B cell (primary cell): Measurements from ENCODE around the gene TSPAN2. TPM values are rescaled to one million over a fixed set of nuclear protein-coding genes. Genes with fewer than 3 reads are reported as not detected.

ENCODE experiments used
- ATAC-seq: fragments of 200-7000 bp; cut with Tn5 transposase; one replicate; pipeline ENCODE4 v1.10.0; 2021; ENCODE audit warnings: low read depth, mild to moderate bottlenecking, moderate number of reproducible peaks, moderate library complexity
- CTCF ChIA-PET: fragments of 350-600 bp; sonication (Branson Sonifier 250); formaldehyde crosslinking; loops from one replicate; lab custom pipeline; 2021; ENCODE audit warnings: antibody characterized with exemption, inconsistent platforms; lab: Charles Lee
- POLR2A ChIA-PET: fragments of 350-600 bp; sonication (Branson Sonifier 250); formaldehyde crosslinking; loops from one replicate; lab custom pipeline; 2021; ENCODE audit warnings: antibody characterized with exemption; lab: Charles Lee
- DNase-seq: peaks from one replicate; pipeline ENCODE4 v3.0.0; 2013
- H2AFZ ChIP-seq: 2 replicates; pipeline ENCODE4 v1.6.1; 2012; ENCODE audit warnings: mild to moderate bottlenecking, low read depth, low read length; ENCODE audit not compliant: insufficient read depth, poor library complexity, severe bottlenecking
- H3K27ac ChIP-seq, 2 donors: 1 replicate in 1 of 2; 2 replicates in 1 of 2; pipeline ENCODE4 v1.5.1; 2012 to 2013; ENCODE audit warnings: low read length in 2 of 2, mild to moderate bottlenecking in 2 of 2, moderate library complexity in 1 of 2
- H3K27me3 ChIP-seq, 4 experiments: fragments of 200-600 bp in 1 of 4; sonication (generic) in 1 of 4; replicated peaks in 1 of 4; 1 replicate in 2 of 4; 2 replicates in 2 of 4; pipeline versions ENCODE4 v1.6.1 to v1.7.0; 2013 to 2016; ENCODE audit warnings: low read length in 3 of 4, mild to moderate bottlenecking in 2 of 4, mixed read lengths in 1 of 4, moderate library complexity in 1 of 4; ENCODE audit not compliant: insufficient read depth in 4 of 4, control insufficient read depth in 3 of 4; ENCODE audit errors: control extremely low read depth in 1 of 4
- H3K36me3 ChIP-seq, 2 experiments: replicated peaks in 1 of 2; 1 replicate in 1 of 2; 2 replicates in 1 of 2; pipeline versions ENCODE4 v1.6.1 to v1.7.1; 2013; ENCODE audit warnings: low read length in 1 of 2; ENCODE audit not compliant: insufficient read depth in 2 of 2, control insufficient read depth in 1 of 2; ENCODE audit errors: control extremely low read depth in 1 of 2, extremely low read depth in 1 of 2
- H3K4me1 ChIP-seq, 2 donors: fragments of 200-600 bp in 1 of 2; sonication (generic) in 1 of 2; 1 replicate in 1 of 2; 2 replicates in 1 of 2; pipeline versions ENCODE4 v1.5.1 to v1.6.1; 2013 to 2017; ENCODE audit warnings: low read length in 2 of 2; ENCODE audit not compliant: control insufficient read depth in 2 of 2, insufficient read depth in 2 of 2
- H3K4me2 ChIP-seq: replicated peaks from 2 replicates; pipeline ENCODE3; 2012; ENCODE audit warnings: mild to moderate bottlenecking, low read depth, low read length; ENCODE audit not compliant: poor library complexity, severe bottlenecking
- H3K4me3 ChIP-seq, 5 experiments: fragments of 200-600 bp in 1 of 5; sonication (generic) in 1 of 5; 1 replicate in 3 of 5; 2 replicates in 2 of 5; pipeline versions ENCODE4 v1.5.1 to v1.7.0; 2011 to 2016; ENCODE audit warnings: low read length in 4 of 5, mild to moderate bottlenecking in 4 of 5, low read depth in 2 of 5, control low read depth in 1 of 5, moderate library complexity in 1 of 5; ENCODE audit not compliant: insufficient read depth in 1 of 5; ENCODE audit errors: control extremely low read depth in 1 of 5, extremely low read depth in 1 of 5
- H3K79me2 ChIP-seq: fragments of 200-600 bp; sonication (generic); one replicate; pipeline ENCODE4 v1.6.0; 2016; ENCODE audit warnings: low read length; ENCODE audit not compliant: control insufficient read depth, insufficient read depth
- H3K9ac ChIP-seq: fragments of 200-600 bp; sonication (generic); 2 replicates; pipeline ENCODE4 v1.6.1; 2017; ENCODE audit warnings: mild to moderate bottlenecking, low read length, moderate library complexity
- H3K9me3 ChIP-seq, 3 donors: one replicate each; pipeline versions ENCODE4 v1.6.1 to v1.7.1; 2013; ENCODE audit warnings: low read length in 2 of 3; ENCODE audit not compliant: control insufficient read depth in 2 of 3, insufficient read depth in 1 of 3; ENCODE audit errors: control extremely low read depth in 1 of 3
- H4K20me1 ChIP-seq: 2 replicates; pipeline ENCODE4 v1.6.0; 2012; ENCODE audit warnings: mild to moderate bottlenecking, low read length; ENCODE audit not compliant: insufficient read depth, control insufficient read depth, poor library complexity, severe bottlenecking
- H3K27ac Mint-ChIP-seq: one replicate; pipeline ENCODE4 v1.8.0; 2021; ENCODE audit warnings: mixed read lengths
- H3K27me3 Mint-ChIP-seq: one replicate; pipeline ENCODE4 v1.8.0; 2021; ENCODE audit warnings: mixed read lengths
- H3K4me1 Mint-ChIP-seq: one replicate; pipeline ENCODE4 v1.8.0; 2021; ENCODE audit warnings: mixed read lengths
- H3K4me3 Mint-ChIP-seq: one replicate; pipeline ENCODE4 v1.8.0; 2021; ENCODE audit warnings: mixed read lengths
- H3K9me3 Mint-ChIP-seq: one replicate; pipeline ENCODE4 v1.8.0; 2022; ENCODE audit warnings: mixed read lengths; ENCODE audit not compliant: insufficient read depth
- EZH2 ChIP-seq: IDR thresholded peaks from 2 replicates; pipeline ENCODE4 v1.6.1; 2012; ENCODE audit warnings: borderline replicate concordance, low read depth, mild to moderate bottlenecking, moderate library complexity, low read length; ENCODE audit not compliant: insufficient read depth, poor library complexity, severe bottlenecking
- WGBS: methylation state at CpG from one replicate; pipeline ENCODE4 v1.1.5; 2013; ENCODE audit warnings: missing lambda C conversion rate; ENCODE audit not compliant: insufficient coverage; 5-methylcytosine and 5-hydroxymethylcytosine counted together
- intact Hi-C: fragments of 100-400 bp; cut with micrococcal nuclease; formaldehyde crosslinking; loops from one replicate; pipeline ENCODE4 v1.10.0; 2022
- polyA minus RNA-seq: library from RNA; depleted of rRNA, polyadenylated mRNA; stranded (reverse); fragments of >200 nt; gene quantifications from 2 replicates; pipeline ENCODE4 v1.2.3, GENCODE V29; 2012
- polyA plus RNA-seq: library from polyadenylated mRNA; depleted of rRNA; stranded (reverse); fragments of >200 nt; gene quantifications from 2 replicates; pipeline ENCODE4 v1.2.3, GENCODE V29; 2012
- total RNA-seq, 2 donors: library from RNA; stranded (reverse); fragments of 120-200 nt in 1 of 2; gene quantifications; 1 replicate in 1 of 2; 2 replicates in 1 of 2; pipeline versions ENCODE4 v1.2.3 to v1.2.4, GENCODE V29; 2013 to 2022
- TF ChIP-seq, protein P1 (sequence below): fragments of 200-600 bp; IDR thresholded peaks from one replicate; pipeline ENCODE4 v1.8.0; 2022; ENCODE audit warnings: antibody characterized with exemption, mild to moderate bottlenecking

The TSPAN2 gene
- total RNA-seq = 0.17 and 0.34 TPM in 2 replicates
- total RNA-seq (2013) = 1.4 TPM
- 0.09 and 0.24 TPM in 2 replicates for polyA plus RNA-seq
- polyA minus RNA-seq = 0.57 TPM in 1 of 2 replicates, not detected in the other

DNA sequence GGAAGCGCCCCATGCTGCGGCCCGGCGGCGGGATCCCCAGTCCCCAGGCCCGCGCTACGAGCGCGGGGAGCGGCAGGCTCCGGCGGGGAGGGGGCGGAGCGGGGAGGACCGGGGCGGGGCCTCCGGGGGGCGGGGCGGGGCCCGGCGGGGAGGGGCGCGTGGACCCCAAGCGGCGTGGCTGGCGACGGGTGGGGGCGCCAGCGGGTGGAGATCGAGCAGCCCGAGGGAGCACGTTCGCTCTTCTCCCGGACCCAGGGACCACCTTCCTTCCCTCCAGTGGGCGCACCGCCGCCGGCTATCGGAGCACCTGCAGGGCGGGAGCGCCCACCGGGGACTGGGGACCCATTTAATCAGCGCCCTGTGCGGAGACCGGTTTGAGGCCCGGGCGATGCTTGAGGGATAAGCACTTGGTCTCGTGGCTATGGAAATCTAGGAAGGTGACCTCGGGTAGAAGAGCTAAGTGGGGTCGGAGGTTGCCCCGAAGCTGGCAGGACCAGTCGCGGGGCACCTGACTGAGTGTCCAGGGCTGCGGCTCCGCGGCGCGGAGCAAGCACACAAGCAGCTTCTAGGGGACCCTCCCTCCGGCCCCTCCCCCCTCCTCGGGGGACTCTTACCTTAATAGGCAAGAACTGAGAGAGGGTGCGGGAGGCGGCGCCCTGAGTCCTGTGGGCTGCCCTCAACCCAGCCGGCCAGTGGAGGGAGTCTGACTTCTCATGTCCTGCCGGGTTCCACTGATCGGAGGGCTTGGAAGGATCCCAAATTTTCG is at the start of gene TSPAN2:
TSPAN2 (minus strand) TSS at position 84 of the 766 bp plus-strand sequence; CDS start at position 13, 71 bp downstream.
- Histone ChIP-seq H3K27ac (peak within 1 kb of the TSS in 1 of 2 donors; percentile 26), H3K36me3 (no peaks in the 10 kb centered on the region), H3K9ac (peak within 1 kb of the TSS; percentile 69), H3K4me2 (peak within 1 kb of the TSS; percentile 85), H3K4me1 (peaks cover 5 to 16% of the 10 kb centered on the region in 2 donors), H3K27me3 (peaks cover 0 to 16% (median 4%) of the 10 kb centered on the region in 4 experiments), H3K79me2 (no peaks in the 10 kb centered on the region), H3K4me3 (peak within 1 kb of the TSS; percentile 50 to 74 (median 72)), H4K20me1 (no peaks in the 10 kb centered on the region), H2AFZ (peak within 1 kb of the TSS; percentile 93), H3K9me3 (no peaks in the 10 kb centered on the region)
- TF ChIP-seq, protein P1, sequence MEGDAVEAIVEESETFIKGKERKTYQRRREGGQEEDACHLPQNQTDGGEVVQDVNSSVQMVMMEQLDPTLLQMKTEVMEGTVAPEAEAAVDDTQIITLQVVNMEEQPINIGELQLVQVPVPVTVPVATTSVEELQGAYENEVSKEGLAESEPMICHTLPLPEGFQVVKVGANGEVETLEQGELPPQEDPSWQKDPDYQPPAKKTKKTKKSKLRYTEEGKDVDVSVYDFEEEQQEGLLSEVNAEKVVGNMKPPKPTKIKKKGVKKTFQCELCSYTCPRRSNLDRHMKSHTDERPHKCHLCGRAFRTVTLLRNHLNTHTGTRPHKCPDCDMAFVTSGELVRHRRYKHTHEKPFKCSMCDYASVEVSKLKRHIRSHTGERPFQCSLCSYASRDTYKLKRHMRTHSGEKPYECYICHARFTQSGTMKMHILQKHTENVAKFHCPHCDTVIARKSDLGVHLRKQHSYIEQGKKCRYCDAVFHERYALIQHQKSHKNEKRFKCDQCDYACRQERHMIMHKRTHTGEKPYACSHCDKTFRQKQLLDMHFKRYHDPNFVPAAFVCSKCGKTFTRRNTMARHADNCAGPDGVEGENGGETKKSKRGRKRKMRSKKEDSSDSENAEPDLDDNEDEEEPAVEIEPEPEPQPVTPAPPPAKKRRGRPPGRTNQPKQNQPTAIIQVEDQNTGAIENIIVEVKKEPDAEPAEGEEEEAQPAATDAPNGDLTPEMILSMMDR = no peak
- no peak for TF ChIP-seq EZH2
- H3K27me3 Mint-ChIP-seq = peaks cover 19% of the 10 kb centered on the region
- intact Hi-C loops = loop anchor here (1.0 kb wide), 1 partner anchor 10 kb away; no protein-coding TSS in a partner anchor
- ATAC-seq (peak; percentile 89), DNase-seq (peak; percentile 64)
- H3K4me3 Mint-ChIP-seq = peak within 1 kb of the TSS; percentile 88
- under 1% methylated on average over 60 of the region's 68 CpGs for WGBS
- H3K9me3 Mint-ChIP-seq = no peaks in the 10 kb centered on the region
- H3K27ac Mint-ChIP-seq = peak within 1 kb of the TSS; percentile 62
- peaks cover 11% of the 10 kb centered on the region for H3K4me1 Mint-ChIP-seq
- POLR2A ChIA-PET = no interaction called here
- CTCF ChIA-PET = interaction anchor here (1.2 to 2.5 kb wide), 2 partner anchors 10 to 24 kb away, joined by 5 to 16 read pairs; no protein-coding TSS in a partner anchor
